GM12801 (cell line): Measurements from ENCODE around the gene AFAP1.

Source experiments
- TF ChIP-seq, protein P1 (sequence below): IDR thresholded peaks from one replicate; pipeline ENCODE4 v1.5.1; 2011; ENCODE audit warnings: control low read depth; ENCODE audit not compliant: insufficient read length; ENCODE audit errors: extremely low read depth

Gene AFAP1

DNA sequence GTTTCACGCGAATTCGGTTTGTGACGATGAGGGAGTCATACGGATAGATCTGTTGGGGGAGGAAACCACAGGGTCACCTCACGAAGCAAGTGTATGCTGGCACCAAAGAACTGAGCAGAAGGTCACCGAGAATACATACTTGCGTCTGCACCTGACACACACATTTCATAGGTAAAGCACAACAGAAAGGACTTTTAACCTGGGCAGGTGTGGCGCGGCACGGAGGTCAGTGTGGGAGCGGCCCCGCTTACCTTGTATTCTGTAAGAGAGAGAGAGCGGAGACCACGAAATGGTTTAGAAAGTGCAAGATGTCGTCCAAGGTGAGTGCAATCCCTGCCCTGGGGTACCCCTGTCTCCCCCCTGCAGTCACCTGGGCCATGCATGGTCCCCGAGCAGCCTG is 43.6 kb upstream of the AFAP1 start:
- TF ChIP-seq, protein P1, sequence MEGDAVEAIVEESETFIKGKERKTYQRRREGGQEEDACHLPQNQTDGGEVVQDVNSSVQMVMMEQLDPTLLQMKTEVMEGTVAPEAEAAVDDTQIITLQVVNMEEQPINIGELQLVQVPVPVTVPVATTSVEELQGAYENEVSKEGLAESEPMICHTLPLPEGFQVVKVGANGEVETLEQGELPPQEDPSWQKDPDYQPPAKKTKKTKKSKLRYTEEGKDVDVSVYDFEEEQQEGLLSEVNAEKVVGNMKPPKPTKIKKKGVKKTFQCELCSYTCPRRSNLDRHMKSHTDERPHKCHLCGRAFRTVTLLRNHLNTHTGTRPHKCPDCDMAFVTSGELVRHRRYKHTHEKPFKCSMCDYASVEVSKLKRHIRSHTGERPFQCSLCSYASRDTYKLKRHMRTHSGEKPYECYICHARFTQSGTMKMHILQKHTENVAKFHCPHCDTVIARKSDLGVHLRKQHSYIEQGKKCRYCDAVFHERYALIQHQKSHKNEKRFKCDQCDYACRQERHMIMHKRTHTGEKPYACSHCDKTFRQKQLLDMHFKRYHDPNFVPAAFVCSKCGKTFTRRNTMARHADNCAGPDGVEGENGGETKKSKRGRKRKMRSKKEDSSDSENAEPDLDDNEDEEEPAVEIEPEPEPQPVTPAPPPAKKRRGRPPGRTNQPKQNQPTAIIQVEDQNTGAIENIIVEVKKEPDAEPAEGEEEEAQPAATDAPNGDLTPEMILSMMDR, result no peak

DNA sequence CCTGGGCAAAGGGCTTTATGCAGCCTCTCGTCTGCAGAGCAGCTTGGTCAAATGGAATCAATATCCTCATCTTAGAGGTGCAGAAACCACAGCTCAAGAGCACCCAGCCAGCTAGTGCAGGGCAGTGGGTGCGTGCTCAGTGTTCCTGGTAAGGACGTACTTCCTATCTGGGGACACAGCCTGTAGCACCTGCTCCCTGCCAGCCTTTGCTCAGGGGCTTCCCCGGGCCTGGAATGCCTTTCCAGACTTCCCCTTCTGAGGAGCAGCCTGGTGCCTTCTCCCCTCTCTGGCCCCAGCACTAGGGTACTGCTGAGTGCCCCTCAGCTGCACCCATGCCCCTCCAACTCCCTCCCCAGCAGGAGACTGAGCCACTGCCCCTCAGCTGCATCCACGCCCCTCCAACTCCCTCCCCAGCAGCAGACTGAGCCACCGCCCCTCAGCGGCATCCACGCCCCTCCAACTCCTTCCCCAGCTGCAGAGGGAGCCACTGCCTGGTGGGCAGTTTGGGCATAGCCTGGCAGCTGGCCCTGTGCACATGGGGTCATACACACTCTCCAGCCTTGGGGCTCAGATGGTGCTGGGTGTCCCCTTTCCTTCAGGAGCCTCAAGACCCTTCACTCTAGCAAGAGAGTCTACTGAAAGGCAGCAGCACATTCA is 42.2 kb upstream of the AFAP1 start:
- TF ChIP-seq, protein P1, result no peak

DNA sequence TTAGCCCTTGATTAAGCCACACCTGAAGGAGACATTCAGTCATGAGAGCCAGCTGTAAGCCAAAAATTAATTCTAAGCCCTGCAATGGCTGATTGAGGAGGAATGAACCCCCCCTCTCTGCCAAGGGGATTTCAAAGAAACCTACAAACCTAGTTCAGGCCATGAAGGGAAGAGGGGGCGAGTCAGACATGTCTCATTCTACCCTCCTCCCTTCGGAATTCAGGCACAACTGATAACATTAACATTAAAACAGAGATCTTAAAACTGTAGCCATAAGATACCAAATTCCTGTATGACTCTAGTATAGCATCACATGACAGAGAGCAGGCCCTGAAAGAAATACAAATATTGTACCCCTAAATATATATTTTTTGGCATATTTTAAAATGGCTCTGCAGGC is 40.4 kb upstream of the AFAP1 start:
- TF ChIP-seq, protein P1, result no peak

DNA sequence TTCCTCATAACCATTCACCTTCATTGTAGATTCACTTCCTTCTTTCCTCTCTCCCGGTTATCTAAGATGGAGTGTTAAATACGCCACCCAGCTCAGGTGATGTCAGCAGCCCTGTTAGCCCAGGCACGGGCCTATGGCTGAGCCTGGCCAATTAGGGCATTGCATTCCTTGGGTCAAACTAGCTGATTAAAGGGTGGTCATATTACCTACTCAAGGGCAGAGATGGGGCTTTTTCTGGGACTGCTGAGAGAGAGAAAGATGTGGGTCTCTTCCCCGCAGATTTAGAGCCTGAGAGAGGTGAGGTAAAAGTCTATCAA is 39.9 kb upstream of the AFAP1 start:
- TF ChIP-seq, protein P1, result no peak

DNA sequence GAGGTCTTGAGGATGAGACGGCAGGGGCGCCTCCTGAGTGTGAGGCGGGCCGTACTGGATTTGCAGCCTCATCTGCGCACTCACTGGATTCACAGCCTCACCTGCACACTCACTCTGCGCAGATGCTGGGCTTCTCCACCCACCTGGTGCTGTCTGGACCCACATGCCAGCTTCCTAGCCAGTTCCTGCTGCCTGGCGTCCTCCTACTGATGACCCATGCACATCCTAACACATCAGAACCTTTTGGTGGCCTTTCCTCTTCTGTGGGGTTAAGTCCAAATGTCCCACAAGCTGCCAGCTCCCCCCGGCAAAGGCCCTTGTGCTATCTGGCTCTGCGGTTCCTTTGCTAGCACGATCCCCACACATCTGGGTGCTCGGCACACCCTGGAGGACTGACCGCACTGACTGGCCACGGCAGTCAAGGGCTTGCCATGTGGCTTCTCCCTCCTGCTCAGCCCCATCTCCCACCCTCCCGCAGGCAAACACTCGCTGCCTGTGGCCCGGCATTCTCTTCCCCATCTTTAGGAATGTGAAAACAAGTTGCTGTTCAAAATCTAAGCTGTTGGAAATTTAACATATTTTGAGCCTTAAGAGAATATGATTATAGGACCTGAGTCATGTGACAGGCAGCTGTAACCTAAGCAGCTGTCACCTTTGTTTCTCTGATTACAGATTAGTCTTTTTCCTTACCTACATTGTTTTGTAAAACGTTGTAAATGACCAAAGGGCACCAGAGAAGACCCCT is 39.4 kb upstream of the AFAP1 start:
- TF ChIP-seq, protein P1, result no peak

DNA sequence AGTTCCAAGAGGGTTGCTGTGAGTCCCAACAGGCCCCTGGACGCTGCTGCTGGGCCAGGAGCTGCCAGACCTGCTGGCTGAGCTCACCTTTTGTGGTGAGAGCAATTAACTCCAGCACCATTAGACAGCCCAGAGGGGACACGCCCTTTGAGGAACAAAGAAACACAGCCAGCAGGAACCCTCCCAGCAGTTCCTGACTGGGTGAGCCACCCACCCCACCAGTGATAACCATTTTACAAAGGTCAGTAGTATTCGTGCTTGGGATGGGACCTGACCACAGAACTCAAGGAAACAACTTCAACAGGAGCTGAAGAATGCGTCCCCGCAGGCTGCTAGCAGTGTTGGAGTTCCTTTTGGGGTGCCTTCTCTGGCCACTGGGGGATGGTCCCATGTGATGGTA is 38.8 kb upstream of the AFAP1 start:
- TF ChIP-seq, protein P1, result no peak

DNA sequence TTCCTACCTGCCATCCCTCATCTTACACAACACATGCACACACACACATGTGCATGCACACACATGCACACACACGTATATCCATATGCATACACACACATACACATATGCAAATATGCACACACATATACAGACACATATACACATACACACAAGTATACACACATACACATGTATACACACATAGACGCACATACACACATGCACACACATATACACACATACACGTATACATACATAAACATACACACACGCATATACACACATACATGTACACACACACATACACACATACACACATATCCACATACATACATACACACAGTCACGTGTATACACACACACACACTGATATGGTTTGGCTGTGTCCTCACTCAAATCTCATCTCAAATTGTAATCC is 37.0 kb upstream of the AFAP1 start:
- TF ChIP-seq, protein P1, result no peak
